HG02642 (cell line): Measurements from ENCODE around the gene PRKCB.

Experiments
- ATAC-seq: cut with Tn5 transposase; IDR thresholded peaks from one replicate; pipeline ENCODE4 v1.9.1; 2021; ENCODE audit warnings: mild to moderate bottlenecking; ENCODE audit not compliant: unreplicated experiment, poor library complexity

The PRKCB gene

DNA sequence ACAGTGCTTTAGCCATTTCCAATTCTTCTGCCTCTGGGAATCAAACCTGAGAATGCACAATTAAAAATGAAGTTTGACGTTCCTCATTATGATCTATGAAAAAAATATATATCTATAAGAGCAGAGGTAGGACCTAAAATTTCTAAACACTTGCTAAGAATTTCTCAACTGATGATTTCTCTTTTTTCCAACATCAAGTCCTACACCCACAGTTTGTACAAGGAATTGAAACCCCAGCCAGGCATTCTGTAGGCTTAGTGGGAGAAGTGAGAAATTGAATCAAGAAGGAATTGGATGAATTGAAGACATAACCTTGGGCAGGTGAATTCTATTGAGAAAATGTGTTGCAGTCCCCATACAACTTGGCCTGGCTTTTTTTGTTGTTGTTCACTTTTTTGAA lies 423.0 kb downstream of the PRKCB start:
- no peak for ATAC-seq

- ATAC-seq, result no peak
Measured at GRCh38 chr16:24262816-24263215, 427.0 kb downstream of the PRKCB start.
